PC-9 (cell line): ENCODE results near the gene CADPS2.

ENCODE experiments used
- CTCF ChIP-seq: fragments of 200-600 bp; sonication (generic); conservative IDR thresholded peaks from 2 replicates; pipeline ENCODE4 v1.6.1; 2017; ENCODE audit warnings: mixed run types, antibody characterized with exemption, mild to moderate bottlenecking, moderate library complexity
- EZH2 ChIP-seq: fragments of 200-600 bp; sonication (generic); IDR thresholded peaks from 2 replicates; pipeline ENCODE4 v1.8.0; 2017; ENCODE audit warnings: antibody characterized with exemption, low read depth

- TF ChIP-seq CTCF (no peak), EZH2 (no peak)
Measured at GRCh38 chr7:122518488-122518887, 367.8 kb downstream of the CADPS2 start.
